Left ventricle myocardium inferior (tissue), 1 donor: ENCODE data around the gene LDLRAD4. TPM values are rescaled to one million over a fixed set of nuclear protein-coding genes. Genes with fewer than 3 reads are reported as not detected.
"Not testable (repeated sequence)": the region's sequence is repeated elsewhere in the genome, so short reads cannot be mapped to it uniquely, and the experiment has no call there.

Experiments used
- DNase-seq: peaks from one replicate; pipeline ENCODE4 v3.0.0-alpha.2; 2020
- H3K27ac ChIP-seq: fragments of 200-600 bp; replicated peaks from 2 replicates; pipeline ENCODE4 v1.8.0; 2021
- H3K27me3 ChIP-seq: fragments of 200-600 bp; 2 replicates; pipeline ENCODE4 v1.8.0; 2021; ENCODE audit warnings: low read depth
- H3K36me3 ChIP-seq: fragments of 200-600 bp; 2 replicates; pipeline ENCODE4 v1.8.0; 2021
- H3K4me1 ChIP-seq: fragments of 200-600 bp; 2 replicates; pipeline ENCODE4 v1.8.0; 2021
- H3K4me3 ChIP-seq: fragments of 200-600 bp; 2 replicates; pipeline ENCODE4 v1.8.0; 2021; ENCODE audit warnings: mild to moderate bottlenecking, moderate library complexity
- H3K9me3 ChIP-seq: fragments of 200-600 bp; replicated peaks from 2 replicates; pipeline ENCODE4 v1.8.0; 2021
- CTCF ChIP-seq: fragments of 200-600 bp; IDR thresholded peaks from 2 replicates; pipeline ENCODE4 v1.8.0; 2021; ENCODE audit warnings: antibody characterized with exemption, mild to moderate bottlenecking, borderline replicate concordance
- intact Hi-C: fragments of 100-400 bp; cut with micrococcal nuclease; formaldehyde crosslinking; loops from one replicate; pipeline ENCODE4 v1.11.0; 2022
- total RNA-seq: library from RNA; stranded (reverse); fragmentation: NEBNext Ultra II Directional; extraction: Animal tissue kit (Norgen Biotek cat#: 25700); gene quantifications from one replicate; pipeline ENCODE4 v1.2.1, GENCODE V29; 2021
- donor health status: DM: no; HTN: yes; CAD: no; lungs with severe emphysema.

The LDLRAD4 gene
- total RNA-seq, 1 donor from 2014 or later: 43.3 TPM

- H3K9me3 ChIP-seq: no peaks in the 10 kb centered on the region
- peaks cover 16% of the 10 kb centered on the region for H3K36me3 ChIP-seq
- H3K4me1 ChIP-seq: peaks cover 59% of the 10 kb centered on the region
- DNase-seq: no peak
- peak overlapping the region; percentile 79 for H3K27ac ChIP-seq
- TF ChIP-seq CTCF: no peak
- intact Hi-C loops: no loop called here
- H3K4me3 ChIP-seq: no peak overlapping the region
- no peaks in the 10 kb centered on the region for H3K27me3 ChIP-seq
These were observed 443.3 kb downstream of the LDLRAD4 start for GRCh38 chr18:13661779-13662256.

- no peak for DNase-seq
- TF ChIP-seq CTCF: no peak
- peaks cover 13% of the 10 kb centered on the region for H3K9me3 ChIP-seq
- peaks cover 27% of the 10 kb centered on the region for H3K4me1 ChIP-seq
- H3K36me3 ChIP-seq: peaks cover 15% of the 10 kb centered on the region
- no peak overlapping the region for H3K27ac ChIP-seq
- no peak overlapping the region for H3K4me3 ChIP-seq
- no peaks in the 10 kb centered on the region for H3K27me3 ChIP-seq
- intact Hi-C loops: no loop called here
These were observed 454.1 kb downstream of the LDLRAD4 start for GRCh38 chr18:13672657-13673056.

- Histone ChIP-seq H3K36me3 (peaks cover 9% of the 10 kb centered on the region), H3K4me1 (peaks cover 46% of the 10 kb centered on the region), H3K9me3 (peaks cover 13% of the 10 kb centered on the region), H3K27me3 (no peaks in the 10 kb centered on the region), H3K4me3 (no peak overlapping the region), H3K27ac (peak overlapping the region; percentile 79)
- no peak for TF ChIP-seq CTCF
- no peak for DNase-seq
- intact Hi-C loops: no loop called here
These were observed 457.9 kb downstream of the LDLRAD4 start for GRCh38 chr18:13676471-13676870.

GRCh38 chr18:13677350-13677749 is 458.8 kb downstream of the LDLRAD4 start:
- H3K27me3 ChIP-seq, intact Hi-C loops, DNase-seq, H3K4me3 ChIP-seq, H3K36me3 ChIP-seq: not testable (repeated sequence)
- H3K4me1 ChIP-seq: peaks cover 54% of the 10 kb centered on the region
- H3K9me3 ChIP-seq: peaks cover 12% of the 10 kb centered on the region
- peak overlapping the region; percentile 79 for H3K27ac ChIP-seq

- DNase-seq: peak; percentile 27
- intact Hi-C loops: no loop called here
- peak overlapping the region; percentile 79 for H3K27ac ChIP-seq
- no peaks in the 10 kb centered on the region for H3K27me3 ChIP-seq
- peaks cover 7% of the 10 kb centered on the region for H3K36me3 ChIP-seq
- H3K4me3 ChIP-seq: no peak overlapping the region
- peaks cover 6% of the 10 kb centered on the region for H3K9me3 ChIP-seq
- H3K4me1 ChIP-seq: peaks cover 74% of the 10 kb centered on the region
- TF ChIP-seq CTCF: peak; percentile 67
These were observed 462.1 kb downstream of the LDLRAD4 start for GRCh38 chr18:13680612-13681011.

- no peaks in the 10 kb centered on the region for H3K27me3 ChIP-seq
- no peak for TF ChIP-seq CTCF
- no peak for DNase-seq
- peak overlapping the region; percentile 79 for H3K27ac ChIP-seq
- H3K4me1 ChIP-seq: peaks cover 80% of the 10 kb centered on the region
- peaks cover 2% of the 10 kb centered on the region for H3K9me3 ChIP-seq
- peaks cover 7% of the 10 kb centered on the region for H3K36me3 ChIP-seq
- intact Hi-C loops: no loop called here
- no peak overlapping the region for H3K4me3 ChIP-seq
These were observed 463.1 kb downstream of the LDLRAD4 start for GRCh38 chr18:13681701-13682100.
